Limb (tissue), 2 donors: ENCODE measurements around the gene TRIM47.
"Not testable (repeated sequence)": the region's sequence is repeated elsewhere in the genome, so short reads cannot be mapped to it uniquely, and the experiment has no call there.

ENCODE experiments used
- DNase-seq, 2 donors: peaks; one replicate each; pipeline ENCODE4 v3.0.0-alpha.2; 2016; ENCODE audit errors: extremely low spot score in 2 of 2

TRIM47 gene

GRCh38 chr17:75891605-75892555, 13.5 kb upstream of the TRIM47 start:
- no peak for DNase-seq

GRCh38 chr17:75891022-75891604, 12.7 kb upstream of the TRIM47 start:
- DNase-seq = no peak

GRCh38 chr17:75889454-75889853, 11.1 kb upstream of the TRIM47 start:
- DNase-seq = no peak

- DNase-seq = no peak
Observed at GRCh38 chr17:75888484-75888883, 10.1 kb upstream of the TRIM47 start.

- DNase-seq = not testable (repeated sequence)
Observed at GRCh38 chr17:75885860-75886259, 7.5 kb upstream of the TRIM47 start.

- no peak for DNase-seq
Observed at GRCh38 chr17:75885431-75885830, 7.0 kb upstream of the TRIM47 start.

- DNase-seq = no peak
Observed at GRCh38 chr17:75881678-75882454, 3.5 kb upstream of the TRIM47 start.

GRCh38 chr17:75880266-75880665, 1.9 kb upstream of the TRIM47 start:
- DNase-seq = no peak

GRCh38 chr17:75877752-75878173, 618 bp downstream of the TRIM47 start:
- DNase-seq = peak; percentile 56 to 85

GRCh38 chr17:75876938-75877751, 1.2 kb downstream of the TRIM47 start:
- peak; percentile 88 to 92 for DNase-seq

- peak in 1 of 2 donors; percentile 50 for DNase-seq
Observed at GRCh38 chr17:75876190-75876937, 2.0 kb downstream of the TRIM47 start.

GRCh38 chr17:75875940-75876189, 2.5 kb downstream of the TRIM47 start:
- peak in 1 of 2 donors; percentile 43 for DNase-seq

- no peak for DNase-seq
Observed at GRCh38 chr17:75875182-75875939, 3.0 kb downstream of the TRIM47 start.

GRCh38 chr17:75874323-75875181, 3.8 kb downstream of the TRIM47 start:
- peak in 1 of 2 donors; percentile 29 for DNase-seq

- DNase-seq = no peak
Observed at GRCh38 chr17:75873587-75874322, 4.6 kb downstream of the TRIM47 start.

GRCh38 chr17:75872434-75873351, 5.7 kb downstream of the TRIM47 start:
- peak; percentile 58 to 60 for DNase-seq

- not testable (repeated sequence) for DNase-seq
Observed at GRCh38 chr17:75870228-75870627, 8.2 kb downstream of the TRIM47 start.
